Osteocyte (in vitro differentiated cells): ENCODE measurements around the gene PEX5L. TPM values are rescaled to one million over a fixed set of nuclear protein-coding genes. Genes with fewer than 3 reads are reported as not detected.
"Not testable (repeated sequence)": the region's sequence is repeated elsewhere in the genome, so short reads cannot be mapped to it uniquely, and the experiment has no call there.

Source experiments
- DNase-seq: peaks from one replicate; pipeline ENCODE4 v3.0.0; 2021; ENCODE audit warnings: mixed read lengths; ENCODE audit not compliant: unreplicated experiment; ENCODE audit errors: extremely low spot score
- H3K27ac Mint-ChIP-seq: one replicate; pipeline ENCODE4 v1.8.0; 2021; ENCODE audit warnings: mild to moderate bottlenecking, mixed read lengths; ENCODE audit not compliant: unreplicated experiment
- H3K27me3 Mint-ChIP-seq: one replicate; pipeline ENCODE4 v1.8.0; 2021; ENCODE audit warnings: mixed read lengths; ENCODE audit not compliant: unreplicated experiment
- H3K36me3 Mint-ChIP-seq: one replicate; pipeline ENCODE4 v1.8.0; 2021; ENCODE audit warnings: mixed read lengths; ENCODE audit not compliant: unreplicated experiment
- H3K4me1 Mint-ChIP-seq: one replicate; pipeline ENCODE4 v1.8.0; 2021; ENCODE audit warnings: mixed read lengths; ENCODE audit not compliant: unreplicated experiment
- H3K4me3 Mint-ChIP-seq: one replicate; pipeline ENCODE4 v1.8.0; 2021; ENCODE audit warnings: mild to moderate bottlenecking, moderate library complexity, mixed read lengths; ENCODE audit not compliant: unreplicated experiment
- H3K9me3 Mint-ChIP-seq: one replicate; pipeline ENCODE4 v1.8.0; 2021; ENCODE audit warnings: mixed read lengths; ENCODE audit not compliant: unreplicated experiment
- total RNA-seq: library from RNA; stranded (reverse); gene quantifications from 2 replicates; pipeline ENCODE4 v1.2.1, GENCODE V29; 2021
- TF ChIP-seq, protein P1 (sequence below): fragments of 200-600 bp; sonication (generic); IDR thresholded peaks from 2 replicates; pipeline ENCODE4 v1.5.0; 2021; ENCODE audit warnings: antibody characterized with exemption, mild to moderate bottlenecking, moderate library complexity

Gene PEX5L
- total RNA-seq, 1 donor from 2014 or later, result not detected

DNA sequence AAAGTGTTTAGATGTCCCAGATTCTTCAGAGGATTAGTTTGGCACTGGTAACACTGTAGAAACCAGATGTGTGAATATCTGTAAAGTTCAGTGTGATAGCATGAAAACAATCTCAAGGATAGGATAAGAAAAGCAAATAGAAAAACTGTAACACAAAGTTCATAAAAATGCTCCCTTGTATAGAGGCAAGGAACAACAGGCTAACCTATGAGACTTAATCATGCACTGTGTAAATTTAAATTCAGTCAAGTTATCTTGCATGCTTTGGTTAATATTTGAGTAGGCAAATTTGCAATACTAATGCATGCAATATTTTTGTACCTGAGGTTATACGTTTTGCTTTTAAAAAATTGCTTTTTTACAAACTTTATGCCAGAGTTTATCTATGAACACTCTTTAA, 239.5 kb downstream of the PEX5L start:
- no peaks in the 10 kb centered on the region for H3K27me3 Mint-ChIP-seq
- no peaks in the 10 kb centered on the region for H3K9me3 Mint-ChIP-seq
- TF ChIP-seq, protein P1, sequence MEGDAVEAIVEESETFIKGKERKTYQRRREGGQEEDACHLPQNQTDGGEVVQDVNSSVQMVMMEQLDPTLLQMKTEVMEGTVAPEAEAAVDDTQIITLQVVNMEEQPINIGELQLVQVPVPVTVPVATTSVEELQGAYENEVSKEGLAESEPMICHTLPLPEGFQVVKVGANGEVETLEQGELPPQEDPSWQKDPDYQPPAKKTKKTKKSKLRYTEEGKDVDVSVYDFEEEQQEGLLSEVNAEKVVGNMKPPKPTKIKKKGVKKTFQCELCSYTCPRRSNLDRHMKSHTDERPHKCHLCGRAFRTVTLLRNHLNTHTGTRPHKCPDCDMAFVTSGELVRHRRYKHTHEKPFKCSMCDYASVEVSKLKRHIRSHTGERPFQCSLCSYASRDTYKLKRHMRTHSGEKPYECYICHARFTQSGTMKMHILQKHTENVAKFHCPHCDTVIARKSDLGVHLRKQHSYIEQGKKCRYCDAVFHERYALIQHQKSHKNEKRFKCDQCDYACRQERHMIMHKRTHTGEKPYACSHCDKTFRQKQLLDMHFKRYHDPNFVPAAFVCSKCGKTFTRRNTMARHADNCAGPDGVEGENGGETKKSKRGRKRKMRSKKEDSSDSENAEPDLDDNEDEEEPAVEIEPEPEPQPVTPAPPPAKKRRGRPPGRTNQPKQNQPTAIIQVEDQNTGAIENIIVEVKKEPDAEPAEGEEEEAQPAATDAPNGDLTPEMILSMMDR, result no peak
- no peak for DNase-seq
- peaks cover 14% of the 10 kb centered on the region for H3K4me1 Mint-ChIP-seq
- H3K4me3 Mint-ChIP-seq, result no peak overlapping the region
- H3K36me3 Mint-ChIP-seq, result no peaks in the 10 kb centered on the region
- H3K27ac Mint-ChIP-seq, result no peak overlapping the region

GRCh38 chr3:179796421-179796820, 240.3 kb downstream of the PEX5L start:
- Mint-ChIP-seq H3K9me3 (no peaks in the 10 kb centered on the region), H3K4me3 (no peak overlapping the region), H3K27ac (no peak overlapping the region), H3K27me3 (no peaks in the 10 kb centered on the region), H3K36me3 (no peaks in the 10 kb centered on the region), H3K4me1 (peaks cover 8% of the 10 kb centered on the region)
- DNase-seq, result no peak
- TF ChIP-seq, protein P1, result no peak

DNA sequence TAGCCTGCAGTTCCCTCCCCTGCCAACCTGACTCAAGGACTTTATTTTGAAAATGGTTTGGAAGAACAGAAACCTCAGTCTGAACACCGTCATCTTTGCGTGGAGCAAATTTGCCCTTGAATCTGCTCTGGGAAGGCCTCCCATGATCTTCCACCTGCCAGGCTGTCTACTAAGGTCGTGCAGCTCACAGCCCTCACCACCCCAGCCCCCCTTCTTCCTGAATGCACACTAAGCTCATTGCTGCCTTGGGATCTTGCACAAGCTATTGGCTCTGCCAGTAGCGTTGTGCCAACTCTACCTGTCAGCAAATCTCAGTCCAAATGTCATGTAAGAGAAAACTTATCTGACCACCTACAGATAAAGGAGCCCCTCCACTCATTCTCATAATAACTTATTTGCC, 242.4 kb downstream of the PEX5L start:
- no peaks in the 10 kb centered on the region for H3K9me3 Mint-ChIP-seq
- no peak overlapping the region for H3K4me3 Mint-ChIP-seq
- TF ChIP-seq, protein P1, result no peak
- H3K27me3 Mint-ChIP-seq, result no peaks in the 10 kb centered on the region
- no peak for DNase-seq
- peaks cover 5% of the 10 kb centered on the region for H3K36me3 Mint-ChIP-seq
- no peak overlapping the region for H3K27ac Mint-ChIP-seq
- H3K4me1 Mint-ChIP-seq, result no peaks in the 10 kb centered on the region

DNA sequence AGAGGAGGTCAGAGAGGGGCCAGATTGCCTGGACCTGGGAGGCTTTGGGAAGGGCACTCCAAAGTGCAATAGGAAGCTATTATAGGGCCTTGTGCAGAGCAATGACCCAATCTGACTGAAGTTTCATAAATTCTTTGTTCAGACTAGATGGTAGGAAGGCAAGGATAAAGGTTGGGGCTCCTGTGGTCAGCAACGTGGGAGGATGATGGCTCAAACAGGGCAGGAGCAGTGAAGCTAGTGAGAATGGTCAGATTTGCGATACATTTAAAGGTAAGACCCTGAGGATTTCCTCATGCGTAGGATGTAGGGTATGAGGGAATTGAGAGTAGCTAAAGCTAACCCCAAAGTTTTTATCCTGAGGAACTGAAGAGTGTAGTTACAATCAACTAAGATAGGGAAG, 244.9 kb downstream of the PEX5L start:
- H3K9me3 Mint-ChIP-seq, result no peaks in the 10 kb centered on the region
- H3K27me3 Mint-ChIP-seq, result no peaks in the 10 kb centered on the region
- TF ChIP-seq, protein P1, result no peak
- H3K27ac Mint-ChIP-seq, result no peak overlapping the region
- DNase-seq, result no peak
- H3K36me3 Mint-ChIP-seq, result peaks cover 10% of the 10 kb centered on the region
- no peaks in the 10 kb centered on the region for H3K4me1 Mint-ChIP-seq
- no peak overlapping the region for H3K4me3 Mint-ChIP-seq

GRCh38 chr3:179788996-179789395, 247.7 kb downstream of the PEX5L start:
- no peaks in the 10 kb centered on the region for H3K4me1 Mint-ChIP-seq
- no peaks in the 10 kb centered on the region for H3K27me3 Mint-ChIP-seq
- H3K36me3 Mint-ChIP-seq, result peaks cover 26% of the 10 kb centered on the region
- no peak for DNase-seq
- no peak overlapping the region for H3K27ac Mint-ChIP-seq
- H3K4me3 Mint-ChIP-seq, result no peak overlapping the region
- TF ChIP-seq, protein P1, result no peak
- no peaks in the 10 kb centered on the region for H3K9me3 Mint-ChIP-seq

GRCh38 chr3:179782841-179783240, 253.9 kb downstream of the PEX5L start:
- H3K9me3 Mint-ChIP-seq, H3K4me1 Mint-ChIP-seq, H3K27ac Mint-ChIP-seq, DNase-seq, H3K4me3 Mint-ChIP-seq, H3K27me3 Mint-ChIP-seq: not testable (repeated sequence)
- peaks cover 51% of the 10 kb centered on the region for H3K36me3 Mint-ChIP-seq
